Hematopoietic multipotent progenitor cell treated with erythropoietin and hydrocortisone succinate and interleukin-3 and kit ligand, for 6 days (in vitro differentiated cells): Measurements from ENCODE around the gene ADO.

Experiments used
- DNase-seq: peaks from one replicate; pipeline ENCODE4 v3.0.0-alpha.2; 2015

Gene ADO

GRCh38 chr10:62818426-62819011 lies 14.0 kb downstream of the ADO start:
- no peak for DNase-seq

DNA sequence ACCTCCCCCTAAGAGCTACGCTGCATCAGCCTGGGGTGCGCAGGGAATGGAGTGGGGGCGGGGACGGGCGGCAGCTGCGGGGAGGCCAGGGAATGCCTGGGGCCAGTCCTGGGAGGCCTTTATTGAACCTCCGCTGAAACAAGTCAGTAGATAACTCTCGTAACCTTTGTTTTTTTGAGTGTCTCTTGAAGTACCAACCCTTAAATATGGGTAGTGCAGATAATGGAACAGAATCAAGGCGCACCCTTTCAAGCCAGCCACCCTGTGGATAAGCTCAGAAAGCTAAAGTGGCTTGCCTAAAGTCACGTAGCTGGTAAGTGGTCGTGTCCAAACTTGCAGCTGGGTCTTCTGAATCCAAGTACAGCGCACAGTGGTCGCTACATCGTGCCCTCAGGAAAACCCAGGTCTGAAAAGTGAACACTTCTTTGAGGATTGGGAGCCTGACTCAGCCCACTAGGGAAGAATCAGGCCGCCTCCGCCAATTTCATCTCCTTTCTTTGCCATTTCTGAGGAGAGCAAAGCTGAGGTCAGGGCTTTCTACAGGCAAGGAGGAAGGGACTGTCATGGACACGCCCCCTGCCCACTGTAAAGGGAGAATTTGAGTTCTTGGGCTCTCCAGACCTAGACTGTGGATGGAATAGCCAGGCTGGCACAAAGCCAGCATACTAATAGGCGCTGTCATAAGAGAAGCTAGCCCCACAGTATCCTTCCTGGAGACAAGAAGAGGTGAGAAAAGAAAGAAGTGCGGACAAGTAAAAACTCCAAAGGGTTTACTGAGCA lies 14.8 kb downstream of the ADO start:
- DNase-seq, result peak; percentile 92

- DNase-seq, result peak; percentile 63
Measured at GRCh38 chr10:62820586-62820985, 16.1 kb downstream of the ADO start.

DNA sequence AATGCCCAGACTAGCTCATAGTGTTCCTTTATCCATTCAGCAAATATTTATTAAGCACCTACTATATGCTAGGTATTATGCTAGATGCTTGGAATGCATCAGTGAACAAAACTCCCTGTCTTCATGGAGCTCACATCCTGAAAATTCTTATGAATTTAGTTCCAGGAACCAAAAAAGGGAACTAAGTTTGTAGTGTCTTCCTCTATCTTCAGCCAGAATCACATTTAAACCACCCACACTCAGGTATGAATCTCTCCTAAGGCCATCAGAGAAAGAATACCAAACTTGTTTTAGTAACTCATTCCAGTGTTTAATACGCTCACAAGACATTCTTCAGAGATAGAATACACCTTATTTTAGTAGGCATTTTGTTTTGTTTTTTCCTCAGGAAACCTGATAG lies 21.8 kb downstream of the ADO start:
- no peak for DNase-seq

DNA sequence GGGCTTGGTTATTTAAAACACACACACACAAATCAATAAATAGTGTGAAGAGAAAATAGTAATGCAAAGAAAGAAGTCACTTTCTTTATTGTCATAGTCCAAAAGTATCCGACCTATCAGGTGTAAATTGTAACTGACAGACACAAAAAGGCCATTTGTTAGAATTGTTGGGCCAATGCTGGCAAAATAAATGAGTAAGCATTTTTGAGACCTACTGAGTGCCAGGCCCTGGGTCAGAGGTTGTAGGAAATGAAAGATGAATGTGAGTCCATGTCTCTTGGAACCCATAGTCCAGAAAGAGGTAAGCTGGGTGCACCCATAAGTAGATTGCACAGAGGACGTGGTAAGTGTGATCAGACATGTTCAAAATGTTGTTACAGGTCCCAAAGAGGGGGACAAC lies 25.1 kb downstream of the ADO start:
- no peak for DNase-seq

DNA sequence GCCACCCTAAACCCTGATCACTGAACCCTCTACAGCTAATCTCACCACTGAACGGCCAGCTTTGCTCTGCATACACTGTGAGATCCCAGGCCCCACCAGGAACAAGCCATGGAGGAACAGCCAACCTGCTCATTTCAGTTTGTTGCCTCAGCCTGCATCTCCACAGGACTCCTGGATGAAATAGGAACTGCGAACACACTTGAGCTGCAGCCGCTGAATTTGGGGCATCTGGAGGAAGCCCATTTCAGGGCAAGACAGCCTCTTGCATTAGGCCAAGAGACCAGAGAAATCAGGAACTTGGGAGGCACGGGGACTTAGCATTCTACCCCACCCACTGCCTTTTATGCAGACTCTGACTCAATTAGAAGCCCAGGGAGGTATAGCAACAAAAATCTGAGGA lies 26.2 kb downstream of the ADO start:
- no peak for DNase-seq

DNA sequence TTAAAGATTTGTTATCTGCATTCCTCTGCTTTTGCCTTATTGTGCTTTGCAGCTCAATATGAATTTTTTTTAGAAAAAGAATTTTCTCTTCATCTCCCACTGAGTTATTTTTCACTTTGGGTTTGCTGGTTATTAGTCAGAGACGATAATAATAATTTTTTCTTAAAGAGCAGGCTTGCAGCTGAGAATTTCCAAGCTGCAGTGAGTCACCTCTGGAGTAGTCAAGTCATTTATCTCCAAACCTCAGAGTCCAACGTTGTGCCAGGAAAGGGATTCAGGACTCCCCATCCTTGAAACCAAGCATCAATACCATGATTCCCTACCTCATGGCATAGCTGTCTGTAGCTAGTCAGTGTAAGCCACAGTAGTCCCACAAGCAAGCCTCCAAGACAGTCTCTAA lies 26.8 kb downstream of the ADO start:
- DNase-seq, result no peak

DNA sequence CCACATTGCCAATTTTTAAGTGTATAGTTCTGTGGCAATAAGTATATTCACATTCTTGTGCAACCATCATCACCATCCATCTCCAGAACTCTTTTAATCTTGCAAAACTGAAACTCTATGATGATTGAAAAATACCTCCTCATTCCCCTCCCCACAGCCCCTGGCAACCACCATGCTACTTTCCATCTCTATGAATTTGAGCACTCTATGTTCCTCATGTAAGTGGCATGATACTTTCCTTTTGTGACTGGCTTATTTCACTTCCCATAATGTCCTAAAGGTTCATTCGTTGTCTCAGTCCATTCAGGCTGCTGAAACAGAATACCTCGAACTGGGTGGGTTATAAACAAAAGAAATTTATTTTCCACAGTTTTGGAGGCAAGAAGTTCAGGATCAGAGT lies 35.1 kb downstream of the ADO start:
- no peak for DNase-seq

DNA sequence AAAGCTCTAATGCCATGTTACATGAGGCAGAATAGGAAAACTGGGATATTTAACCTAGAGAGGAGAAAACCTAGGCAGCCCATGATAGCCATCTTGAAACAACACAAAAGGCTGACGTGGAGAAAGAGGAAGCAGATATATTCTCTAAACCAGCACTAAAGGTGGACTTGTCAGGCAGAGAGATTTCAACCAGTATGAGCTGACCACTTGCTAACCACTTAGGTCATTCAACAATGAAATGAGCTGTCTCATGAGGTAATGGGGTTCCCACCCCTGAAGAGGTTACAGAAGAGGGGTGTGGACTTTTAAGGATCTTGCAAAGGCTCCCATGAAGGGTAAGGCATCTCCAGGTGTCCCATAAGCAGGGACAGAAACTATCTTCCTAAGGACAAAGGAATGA lies 38.5 kb downstream of the ADO start:
- no peak for DNase-seq

DNA sequence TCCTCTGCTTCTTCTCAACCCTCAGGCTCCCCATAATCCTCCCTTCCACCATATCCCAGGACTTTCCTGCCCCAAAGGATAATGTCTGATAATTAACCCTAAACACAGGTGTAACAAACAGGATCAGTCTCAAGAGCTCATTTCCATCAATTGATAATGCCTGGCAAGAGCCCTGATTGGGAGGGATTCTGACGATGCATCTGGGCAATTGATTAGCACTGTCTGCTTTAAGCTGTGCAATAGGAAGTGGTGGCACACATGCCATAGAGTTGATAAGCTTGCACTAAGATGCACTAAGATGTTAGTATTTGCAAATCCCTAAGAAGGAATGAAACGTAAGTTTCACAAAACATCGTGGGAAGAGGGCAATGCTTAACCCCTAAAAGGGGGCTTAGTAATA lies 39.1 kb downstream of the ADO start:
- peak; percentile 23 for DNase-seq

GRCh38 chr10:62844280-62845011 lies 39.9 kb downstream of the ADO start:
- no peak for DNase-seq

- no peak for DNase-seq
Measured at GRCh38 chr10:62847433-62847832, 42.9 kb downstream of the ADO start.

GRCh38 chr10:62850646-62851045 lies 46.1 kb downstream of the ADO start:
- DNase-seq, result no peak

- DNase-seq, result peak; percentile 26
Measured at GRCh38 chr10:62851442-62851841, 46.9 kb downstream of the ADO start.

- peak; percentile 13 for DNase-seq
Measured at GRCh38 chr10:62852961-62853702, 48.6 kb downstream of the ADO start.

DNA sequence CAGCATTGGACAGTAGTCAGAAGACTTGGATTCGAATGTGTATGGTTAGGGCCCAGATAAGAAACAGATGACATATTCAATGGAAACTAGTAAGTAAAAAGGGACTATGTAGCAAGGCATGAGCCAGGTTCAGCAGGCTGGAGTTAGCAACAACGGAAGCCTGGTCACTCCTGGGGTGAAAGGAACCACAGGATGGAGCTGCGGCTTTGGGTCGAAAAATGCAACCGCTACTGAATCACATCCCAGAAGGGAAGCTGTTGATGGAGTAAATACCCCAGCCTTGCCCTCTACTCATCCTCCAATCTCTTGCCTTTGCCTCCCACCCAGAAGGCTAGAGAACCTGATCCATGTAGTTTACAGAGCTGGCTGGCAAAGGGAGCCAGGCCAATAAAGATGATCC lies 49.2 kb downstream of the ADO start:
- peak; percentile 5 for DNase-seq

DNA sequence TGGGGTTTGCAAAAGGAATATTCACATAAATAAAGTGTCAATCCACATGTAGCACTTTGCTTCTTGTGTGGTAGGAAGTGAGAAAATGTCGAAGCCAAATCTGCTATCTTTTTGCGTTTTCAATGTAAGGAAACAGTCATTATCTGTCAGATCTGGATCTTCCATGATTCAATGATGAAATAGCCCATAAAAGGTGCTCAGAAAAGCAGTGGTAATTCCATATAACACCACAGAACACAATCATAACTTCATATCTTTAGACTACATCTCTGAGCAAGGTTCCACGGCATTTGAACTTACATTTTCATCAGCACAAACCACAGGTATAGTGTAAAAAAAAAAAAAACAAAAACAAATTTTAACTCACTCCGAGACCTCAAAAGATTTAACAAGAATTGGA lies 51.5 kb downstream of the ADO start:
- no peak for DNase-seq
